Gastroesophageal sphincter (tissue), 4 donors: ENCODE results near the gene SLC22A7. TPM values are rescaled to one million over a fixed set of nuclear protein-coding genes. Genes with fewer than 3 reads are reported as not detected.

ENCODE experiments used
- ATAC-seq: fragments of 150-250 bp; one replicate; pipeline ENCODE4 v1.9.1; 2016; ENCODE audit warnings: mild to moderate bottlenecking, moderate library complexity
- H3K27ac ChIP-seq, 4 donors: fragments of 200-600 bp; sonication (generic) in 3 of 4; 1 replicate in 3 of 4; 2 replicates in 1 of 4; pipeline ENCODE4 v1.5.1; 2016 to 2019
- H3K27me3 ChIP-seq: fragments of 200-600 bp; sonication (generic); one replicate; pipeline ENCODE4 v1.5.1; 2019
- H3K36me3 ChIP-seq, 2 donors: fragments of 200-600 bp; sonication (generic); one replicate each; pipeline ENCODE4 v1.5.1; 2019; ENCODE audit warnings: control low read depth in 1 of 2
- H3K4me1 ChIP-seq, 3 donors: fragments of 200-600 bp; sonication (generic); 1 replicate in 2 of 3; 2 replicates in 1 of 3; pipeline ENCODE4 v1.5.1; 2016 to 2019; ENCODE audit warnings: control low read depth in 2 of 3
- H3K4me3 ChIP-seq, 2 donors: fragments of 200-600 bp; sonication (generic); one replicate each; pipeline ENCODE4 v1.5.1; 2019; ENCODE audit warnings: mild to moderate bottlenecking in 1 of 2, moderate library complexity in 1 of 2
- H3K9me3 ChIP-seq, 3 donors: fragments of 200-600 bp; sonication (generic); one replicate each; pipeline ENCODE4 v1.5.1; 2017 to 2019; ENCODE audit warnings: control low read depth in 2 of 3
- EP300 ChIP-seq: sonication (generic); formaldehyde crosslinking; IDR thresholded peaks from one replicate; pipeline ENCODE4 v1.6.1; 2017; ENCODE audit warnings: antibody characterized with exemption, mild to moderate bottlenecking
- POLR2A ChIP-seq, 2 donors: fragments of 450-650 bp; IDR thresholded peaks; one replicate each; pipeline ENCODE4 v1.6.1; 2017; ENCODE audit warnings: antibody characterized with exemption in 2 of 2, mild to moderate bottlenecking in 2 of 2, moderate library complexity in 1 of 2
- POLR2AphosphoS5 ChIP-seq: sonication (generic); formaldehyde crosslinking; IDR thresholded peaks from one replicate; pipeline ENCODE4 v1.6.1; 2017; ENCODE audit warnings: antibody characterized with exemption
- WGBS, 2 donors: methylation state at CpG; one replicate each; pipeline ENCODE4 v1.1.5; 2018; ENCODE audit warnings: low coverage in 1 of 2; 5-methylcytosine and 5-hydroxymethylcytosine counted together
- total RNA-seq, 4 donors: library from RNA; depleted of rRNA; stranded (reverse); fragments of >200 nt; gene quantifications; one replicate each; pipeline ENCODE4 v1.1.0, GENCODE V29; 2016
- TF ChIP-seq, protein P1 (sequence below), 4 experiments: fragments of 200-600 bp in 2 of 4; fragments of 450-650 bp in 2 of 4; sonication (generic) in 1 of 4; IDR thresholded peaks; one replicate each; pipeline ENCODE4 v1.5.1; 2017 to 2019; ENCODE audit warnings: antibody characterized with exemption in 4 of 4, mild to moderate bottlenecking in 2 of 4, moderate library complexity in 2 of 4

The SLC22A7 gene
- total RNA-seq, 4 donors from 2014 or later: not detected

DNA sequence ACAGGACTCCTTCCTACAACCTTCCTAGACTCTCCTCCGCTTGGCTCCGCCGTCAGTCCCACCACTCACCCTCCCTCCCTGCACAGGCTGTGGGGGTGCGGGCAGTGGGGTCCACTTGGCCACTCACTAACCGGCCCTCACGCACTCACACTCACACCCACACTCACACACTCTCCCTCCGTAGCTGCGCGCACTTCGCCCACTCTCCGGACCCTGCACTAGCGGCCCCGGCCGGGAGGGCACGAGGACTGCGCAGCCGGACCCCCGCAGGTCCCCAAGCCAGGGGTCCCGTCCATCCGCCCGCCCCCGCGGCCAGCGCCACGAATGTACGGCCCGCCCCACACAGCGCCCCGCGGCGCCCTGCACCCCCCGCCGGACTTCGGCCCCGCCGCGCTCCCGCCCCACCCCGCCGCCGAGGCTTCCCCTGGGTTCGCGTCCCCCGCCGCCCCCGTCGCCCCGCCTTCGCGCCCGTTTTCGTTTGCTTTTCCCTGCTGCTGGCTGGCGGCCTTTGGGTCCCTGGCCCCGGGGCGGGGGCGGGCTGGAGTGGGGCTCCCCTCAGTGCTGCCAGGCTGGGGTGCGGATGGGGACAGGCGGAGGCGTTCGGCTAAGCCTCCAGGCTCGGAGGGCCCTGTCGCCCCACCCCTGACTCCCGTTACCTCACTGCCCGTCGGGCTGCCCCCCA is 23.0 kb upstream of the SLC22A7 start:
- H3K9me3 ChIP-seq: no peaks in the 10 kb centered on the region
- WGBS, 2 donors: 0 to 20% methylated on average over 2 to 8 of the region's 65 CpGs

GRCh38 chr6:43275801-43276576 is 22.1 kb upstream of the SLC22A7 start:
- Histone ChIP-seq H3K9me3 (no peaks in the 10 kb centered on the region), H3K27me3 (peaks cover 28% of the 10 kb centered on the region), H3K27ac (peak overlapping the region in 1 of 4 donors; percentile 51), H3K4me3 (peak overlapping the region in 1 of 2 donors; percentile 58), H3K4me1 (peaks cover 0 to 34% (median 12%) of the 10 kb centered on the region in 3 donors), H3K36me3 (no peaks in the 10 kb centered on the region)
- TF ChIP-seq, protein P1, sequence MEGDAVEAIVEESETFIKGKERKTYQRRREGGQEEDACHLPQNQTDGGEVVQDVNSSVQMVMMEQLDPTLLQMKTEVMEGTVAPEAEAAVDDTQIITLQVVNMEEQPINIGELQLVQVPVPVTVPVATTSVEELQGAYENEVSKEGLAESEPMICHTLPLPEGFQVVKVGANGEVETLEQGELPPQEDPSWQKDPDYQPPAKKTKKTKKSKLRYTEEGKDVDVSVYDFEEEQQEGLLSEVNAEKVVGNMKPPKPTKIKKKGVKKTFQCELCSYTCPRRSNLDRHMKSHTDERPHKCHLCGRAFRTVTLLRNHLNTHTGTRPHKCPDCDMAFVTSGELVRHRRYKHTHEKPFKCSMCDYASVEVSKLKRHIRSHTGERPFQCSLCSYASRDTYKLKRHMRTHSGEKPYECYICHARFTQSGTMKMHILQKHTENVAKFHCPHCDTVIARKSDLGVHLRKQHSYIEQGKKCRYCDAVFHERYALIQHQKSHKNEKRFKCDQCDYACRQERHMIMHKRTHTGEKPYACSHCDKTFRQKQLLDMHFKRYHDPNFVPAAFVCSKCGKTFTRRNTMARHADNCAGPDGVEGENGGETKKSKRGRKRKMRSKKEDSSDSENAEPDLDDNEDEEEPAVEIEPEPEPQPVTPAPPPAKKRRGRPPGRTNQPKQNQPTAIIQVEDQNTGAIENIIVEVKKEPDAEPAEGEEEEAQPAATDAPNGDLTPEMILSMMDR (IDR thresholded peaks at IDR 0.05): no peak
- TF ChIP-seq POLR2A (IDR thresholded peaks at IDR 0.05) (no peak), POLR2AphosphoS5 (no peak), EP300 (no peak)
- WGBS, 2 donors: 20 to 52% methylated on average over 1 to 7 of the region's 64 CpGs
- no peak for ATAC-seq

More for the DNA sequence above, 23.0 kb upstream of the SLC22A7 start:
- Histone ChIP-seq H3K4me1 (peaks cover 0 to 42% (median 14%) of the 10 kb centered on the region in 3 donors), H3K27me3 (peaks cover 28% of the 10 kb centered on the region), H3K36me3 (no peaks in the 10 kb centered on the region), H3K4me3 (peak overlapping the region; percentile 25 to 58), H3K27ac (peak overlapping the region in 1 of 4 donors; percentile 51)
- TF ChIP-seq EP300: no peak
- TF ChIP-seq POLR2AphosphoS5: no peak
- TF ChIP-seq, protein P1 (IDR thresholded peaks at IDR 0.05): no peak
- no peak for TF ChIP-seq POLR2A (IDR thresholded peaks at IDR 0.05)
- no peak for ATAC-seq

GRCh38 chr6:43276577-43277305 is 21.3 kb upstream of the SLC22A7 start:
- Histone ChIP-seq H3K4me3 (no peak overlapping the region), H3K36me3 (no peaks in the 10 kb centered on the region), H3K27me3 (peaks cover 28% of the 10 kb centered on the region), H3K4me1 (peaks cover 0 to 34% (median 12%) of the 10 kb centered on the region in 3 donors), H3K9me3 (no peaks in the 10 kb centered on the region), H3K27ac (no peak overlapping the region)
- 82% methylated on average over 4 of the region's 11 CpGs; no CpG with 5 or more reads in 1 of the 2 donors for WGBS, 2 donors
- TF ChIP-seq EP300 (no peak), POLR2A (IDR thresholded peaks at IDR 0.05) (no peak), POLR2AphosphoS5 (no peak)
- TF ChIP-seq, protein P1 (IDR thresholded peaks at IDR 0.05): no peak
- no peak for ATAC-seq

DNA sequence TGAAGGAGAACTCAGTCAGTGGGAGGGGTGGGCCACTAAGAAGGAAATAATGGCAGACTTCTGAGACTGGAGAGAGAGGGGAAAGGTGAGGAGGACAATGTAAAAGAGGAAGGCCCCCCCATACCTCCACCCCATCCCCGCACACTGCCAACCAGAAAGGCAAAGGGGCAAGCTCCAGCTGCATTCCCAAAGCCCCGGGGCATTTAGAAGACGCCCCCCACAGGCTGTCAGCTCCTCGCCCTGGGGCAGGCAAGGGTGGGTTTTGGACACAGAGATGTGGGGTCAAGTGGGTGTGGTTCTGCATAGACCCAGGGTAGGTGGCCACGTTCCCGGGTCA is 20.8 kb upstream of the SLC22A7 start:
- Histone ChIP-seq H3K4me1 (peaks cover 0 to 34% (median 12%) of the 10 kb centered on the region in 3 donors), H3K36me3 (no peaks in the 10 kb centered on the region), H3K9me3 (no peaks in the 10 kb centered on the region), H3K27ac (no peak overlapping the region), H3K4me3 (no peak overlapping the region), H3K27me3 (peaks cover 28% of the 10 kb centered on the region)
- no peak for ATAC-seq
- TF ChIP-seq EP300: no peak
- TF ChIP-seq, protein P1 (IDR thresholded peaks at IDR 0.05): no peak
- WGBS, 2 donors: 60 to 85% methylated on average over 1 to 2 of the region's 6 CpGs
